Measurements from ENCODE around the gene CMSS1.

GRCh38 chr3:100205171-100205570 lies 387.5 kb downstream of the CMSS1 start:
- TF ChIP-seq CTCF (IDR thresholded peaks at IDR 0.05) (no peak), EZH2phosphoT487 (IDR thresholded peaks at IDR 0.05) (no peak)

All from neural progenitor cell (in vitro differentiated cells).